Vagina (tissue), 2 donors: Measurements from ENCODE around the gene SRRM1. TPM values are rescaled to one million over a fixed set of nuclear protein-coding genes. Genes with fewer than 3 reads are reported as not detected.
"Not testable (repeated sequence)": the region's sequence is repeated elsewhere in the genome, so short reads cannot be mapped to it uniquely, and the experiment has no call there.

Source experiments
- DNase-seq, 2 donors: peaks; one replicate each; pipeline ENCODE4 v3.0.0-alpha.2; 2017; ENCODE audit errors: extremely low spot score in 2 of 2
- H3K27ac ChIP-seq: fragments of 200-600 bp; sonication (generic); one replicate; pipeline ENCODE4 v1.5.1; 2019
- H3K27me3 ChIP-seq: fragments of 200-600 bp; sonication (generic); one replicate; pipeline ENCODE4 v1.5.1; 2019
- H3K36me3 ChIP-seq, 2 donors: fragments of 200-600 bp; sonication (generic); one replicate each; pipeline ENCODE4 v1.5.1; 2017 to 2019
- H3K4me1 ChIP-seq: fragments of 200-600 bp; sonication (generic); one replicate; pipeline ENCODE4 v1.5.1; 2019
- H3K4me3 ChIP-seq, 2 donors: fragments of 200-600 bp; sonication (generic); 1 replicate in 1 of 2; 2 replicates in 1 of 2; pipeline ENCODE4 v1.5.1; 2016 to 2019
- H3K9me3 ChIP-seq: fragments of 200-600 bp; sonication (generic); one replicate; pipeline ENCODE4 v1.5.1; 2019
- CTCF ChIP-seq, 3 experiments: fragments of 450-650 bp in 2 of 3; fragments of 200-600 bp in 1 of 3; sonication (generic) in 1 of 3; IDR thresholded peaks; one replicate each; pipeline ENCODE4 v1.5.1; 2017 to 2019; ENCODE audit warnings: antibody characterized with exemption in 3 of 3, mild to moderate bottlenecking in 2 of 3, moderate library complexity in 2 of 3
- POLR2A ChIP-seq, 2 donors: fragments of 450-650 bp; IDR thresholded peaks; one replicate each; pipeline ENCODE4 v1.6.1; 2017; ENCODE audit warnings: antibody characterized with exemption in 2 of 2, mild to moderate bottlenecking in 2 of 2, moderate library complexity in 2 of 2
- POLR2AphosphoS5 ChIP-seq, 2 donors: sonication (generic); formaldehyde crosslinking; IDR thresholded peaks; one replicate each; pipeline ENCODE4 v1.9.0; 2017; ENCODE audit warnings: antibody characterized with exemption in 2 of 2, mild to moderate bottlenecking in 2 of 2, low read depth in 1 of 2; ENCODE audit not compliant: insufficient read depth in 1 of 2
- intact Hi-C: fragments of 100-400 bp; cut with DNase I; formaldehyde crosslinking; loops from one replicate; pipeline ENCODE4 v1.15.1; 2023
- total RNA-seq: library from RNA; depleted of rRNA; stranded (reverse); fragments of >200 nt; gene quantifications from one replicate; pipeline ENCODE4 v1.2.3, GENCODE V29; 2016

SRRM1 gene
- total RNA-seq, 1 donor from 2014 or later = 93.1 TPM

GRCh38 chr1:24696756-24697330, 53.7 kb downstream of the SRRM1 start:
- no peaks in the 10 kb centered on the region for H3K4me1 ChIP-seq
- TF ChIP-seq CTCF (IDR thresholded peaks at IDR 0.05) = no peak
- TF ChIP-seq POLR2AphosphoS5 (IDR thresholded peaks at IDR 0.05; ENCODE audit: insufficient read depth in 1 of 2, low read depth in 1 of 2) = no peak
- TF ChIP-seq POLR2A (IDR thresholded peaks at IDR 0.05) = no peak
- intact Hi-C loops = no loop called here
- no peaks in the 10 kb centered on the region for H3K27me3 ChIP-seq
- no peaks in the 10 kb centered on the region for H3K9me3 ChIP-seq
- no peaks in the 10 kb centered on the region for H3K36me3 ChIP-seq
- no peak overlapping the region for H3K27ac ChIP-seq
- H3K4me3 ChIP-seq = no peak overlapping the region
- no peak for DNase-seq

GRCh38 chr1:24697453-24698001, 54.4 kb downstream of the SRRM1 start:
- intact Hi-C loops, H3K4me3 ChIP-seq, H3K27ac ChIP-seq, H3K9me3 ChIP-seq, H3K4me1 ChIP-seq, DNase-seq, H3K27me3 ChIP-seq, H3K36me3 ChIP-seq: not testable (repeated sequence)

- H3K27me3 ChIP-seq, H3K9me3 ChIP-seq, H3K4me3 ChIP-seq, DNase-seq, intact Hi-C loops, H3K27ac ChIP-seq, H3K36me3 ChIP-seq, H3K4me1 ChIP-seq: not testable (repeated sequence)
These were observed 55.2 kb downstream of the SRRM1 start for GRCh38 chr1:24698326-24698725.

- Histone ChIP-seq H3K27me3 (no peaks in the 10 kb centered on the region), H3K4me1 (no peaks in the 10 kb centered on the region), H3K36me3 (no peaks in the 10 kb centered on the region), H3K27ac (no peak overlapping the region), H3K9me3 (no peaks in the 10 kb centered on the region), H3K4me3 (no peak overlapping the region)
- no peak for TF ChIP-seq POLR2A (IDR thresholded peaks at IDR 0.05)
- TF ChIP-seq POLR2AphosphoS5 (IDR thresholded peaks at IDR 0.05; ENCODE audit: insufficient read depth in 1 of 2, low read depth in 1 of 2) = no peak
- TF ChIP-seq CTCF (IDR thresholded peaks at IDR 0.05) = no peak
- intact Hi-C loops = no loop called here
- DNase-seq = no peak
These were observed 56.5 kb downstream of the SRRM1 start for GRCh38 chr1:24699628-24700027.

- Histone ChIP-seq H3K4me1 (no peaks in the 10 kb centered on the region), H3K36me3 (no peaks in the 10 kb centered on the region), H3K9me3 (no peaks in the 10 kb centered on the region), H3K27me3 (no peaks in the 10 kb centered on the region), H3K27ac (no peak overlapping the region), H3K4me3 (no peak overlapping the region)
- TF ChIP-seq POLR2AphosphoS5 (IDR thresholded peaks at IDR 0.05; ENCODE audit: insufficient read depth in 1 of 2, low read depth in 1 of 2) (no peak), CTCF (IDR thresholded peaks at IDR 0.05) (no peak), POLR2A (IDR thresholded peaks at IDR 0.05) (no peak)
- intact Hi-C loops = no loop called here
- no peak for DNase-seq
These were observed 59.6 kb downstream of the SRRM1 start for GRCh38 chr1:24702511-24703293.
